HG03460 (cell line): ENCODE measurements around the gene GRID1.

Source experiments
- ATAC-seq: cut with Tn5 transposase; IDR thresholded peaks from one replicate; pipeline ENCODE4 v1.9.1; 2021; ENCODE audit not compliant: unreplicated experiment

The GRID1 gene

GRCh38 chr10:86340176-86340990, 26.2 kb downstream of the GRID1 start:
- ATAC-seq, result no peak

GRCh38 chr10:86339226-86339865, 27.2 kb downstream of the GRID1 start:
- ATAC-seq, result no peak

DNA sequence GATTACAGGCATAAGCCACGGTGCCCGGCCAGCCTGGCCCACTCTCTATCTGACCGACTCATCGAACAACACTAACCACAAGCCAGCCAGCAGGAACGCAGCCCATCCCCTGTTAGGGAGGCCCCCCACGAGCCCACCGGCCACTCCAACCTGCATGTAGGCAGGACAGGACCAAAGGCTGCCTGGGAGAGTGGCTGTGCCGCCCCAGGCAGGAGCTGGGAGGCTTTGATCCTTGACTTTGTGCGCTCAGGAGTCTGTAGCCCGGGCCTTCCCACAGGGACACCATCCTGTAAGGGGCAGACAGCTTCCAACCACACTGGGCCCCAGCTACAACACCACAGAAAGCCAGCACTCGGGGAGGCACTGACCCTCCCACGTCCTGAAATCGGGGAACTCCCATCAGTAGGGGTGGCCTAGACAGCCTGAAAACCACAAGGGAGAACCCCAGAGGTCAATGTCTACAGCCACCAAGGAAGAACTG, 29.4 kb downstream of the GRID1 start:
- no peak for ATAC-seq

DNA sequence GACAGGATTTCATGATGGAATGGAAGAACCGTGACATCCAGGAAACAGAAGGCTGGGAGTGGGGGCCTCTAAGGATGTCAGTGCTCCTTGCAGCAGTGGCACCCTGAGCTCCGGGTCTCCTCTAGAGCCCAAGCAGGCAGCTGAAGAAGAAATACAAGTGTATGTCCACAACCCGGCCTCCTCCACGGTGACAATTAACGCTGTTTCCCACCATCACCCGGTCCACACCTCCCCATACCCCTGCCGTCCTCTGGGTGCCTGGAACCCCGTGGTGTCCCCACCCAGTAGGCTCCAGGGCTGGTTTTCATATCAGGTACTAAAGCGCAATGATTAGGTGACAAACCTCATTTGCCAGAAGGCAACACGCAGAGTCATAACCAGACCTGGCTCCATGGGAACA, 30.3 kb downstream of the GRID1 start:
- ATAC-seq, result no peak

DNA sequence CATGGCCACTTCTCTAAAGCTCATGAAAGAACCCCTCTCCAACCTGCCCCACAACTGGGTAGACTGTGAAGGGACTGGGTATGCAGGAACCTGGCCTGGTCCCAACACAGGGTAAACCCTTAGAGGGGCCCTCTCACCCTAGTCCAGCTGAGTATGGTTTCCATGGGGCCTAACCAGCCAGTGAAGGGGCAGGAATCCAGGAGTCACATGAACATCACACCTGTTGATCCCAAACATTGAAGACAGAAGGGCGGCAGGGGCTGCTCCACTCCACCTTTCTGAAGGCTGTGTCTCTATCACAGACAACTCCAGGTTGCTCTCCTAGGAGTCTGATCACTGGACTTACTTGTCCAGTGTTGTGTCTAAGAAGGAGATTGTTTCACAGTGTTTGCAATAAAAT, 30.8 kb downstream of the GRID1 start:
- ATAC-seq, result no peak

- no peak for ATAC-seq
These were observed 31.3 kb downstream of the GRID1 start for GRCh38 chr10:86335257-86335656.

GRCh38 chr10:86334488-86335085, 32.0 kb downstream of the GRID1 start:
- no peak for ATAC-seq

GRCh38 chr10:86333826-86334487, 32.6 kb downstream of the GRID1 start:
- ATAC-seq, result no peak

DNA sequence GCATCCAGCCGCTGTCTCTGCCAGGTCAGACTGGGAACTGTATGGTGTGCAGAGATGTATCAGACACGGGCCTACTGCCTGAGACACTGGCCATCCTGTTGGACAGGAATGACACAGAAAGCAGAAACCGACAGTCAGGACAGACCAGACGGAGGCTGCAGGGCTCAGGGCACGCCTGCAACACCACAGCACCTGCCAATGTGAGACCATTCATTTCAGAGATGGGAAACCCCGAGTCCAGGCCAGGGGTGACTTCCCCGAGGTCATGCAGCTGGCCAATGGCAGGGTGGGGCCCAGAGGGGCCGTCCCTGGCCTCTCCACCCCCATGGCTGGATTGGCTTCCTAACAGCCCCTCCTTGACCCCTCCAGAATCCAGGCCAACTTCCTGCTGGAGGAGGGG, 34.7 kb downstream of the GRID1 start:
- no peak for ATAC-seq

DNA sequence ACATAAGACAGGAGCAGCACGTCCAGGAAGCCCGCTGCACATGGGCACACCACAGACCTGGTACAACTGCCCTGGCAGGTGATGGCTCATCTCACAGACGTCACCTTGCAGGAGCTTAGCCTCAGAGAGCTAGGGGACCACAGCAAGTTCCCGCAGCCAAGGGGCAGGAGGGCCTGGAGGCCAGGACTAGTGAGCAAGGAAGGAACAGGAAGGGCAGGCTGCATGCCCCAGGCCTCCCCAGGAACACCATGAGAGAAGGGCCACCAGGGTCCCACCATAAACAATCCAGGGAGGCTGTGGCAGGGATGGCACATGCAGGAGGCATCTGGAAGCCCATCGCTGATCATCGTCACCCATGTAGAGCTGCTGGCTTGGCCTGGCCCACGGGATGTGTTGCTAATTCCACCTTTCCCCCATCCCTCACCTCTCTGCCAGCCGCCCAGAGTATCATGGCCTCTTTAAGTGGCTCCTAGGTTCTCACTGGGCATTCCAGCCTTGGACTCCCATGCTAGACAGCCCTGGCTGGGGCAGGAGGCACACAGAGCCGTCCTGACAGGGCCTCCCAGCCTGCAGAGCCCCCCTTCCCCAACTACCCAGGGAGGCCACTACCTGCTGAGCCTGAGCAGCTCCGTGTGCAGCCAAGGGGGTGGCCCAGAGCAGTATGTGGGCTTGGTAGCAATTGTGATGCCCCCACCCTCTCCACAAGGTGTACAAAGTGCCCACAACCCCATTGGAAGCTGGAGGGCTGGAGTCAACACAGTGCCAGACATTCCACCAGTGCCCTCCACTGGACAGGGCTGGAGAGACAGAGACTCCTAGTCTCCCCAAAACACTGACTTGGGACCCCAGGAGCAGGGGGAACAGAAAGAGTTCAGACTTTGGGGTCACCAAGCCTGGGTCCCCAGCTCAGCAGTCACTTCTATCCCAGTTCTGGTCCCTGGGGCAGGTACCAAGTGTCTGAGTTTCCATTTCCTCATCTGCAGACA, 35.5 kb downstream of the GRID1 start:
- no peak for ATAC-seq

- ATAC-seq, result no peak
These were observed 36.5 kb downstream of the GRID1 start for GRCh38 chr10:86329896-86330680.

GRCh38 chr10:86329093-86329710, 37.4 kb downstream of the GRID1 start:
- no peak for ATAC-seq

GRCh38 chr10:86327954-86328725, 38.5 kb downstream of the GRID1 start:
- ATAC-seq, result no peak

- ATAC-seq, result no peak
These were observed 41.4 kb downstream of the GRID1 start for GRCh38 chr10:86325158-86325557.

- no peak for ATAC-seq
These were observed 45.0 kb downstream of the GRID1 start for GRCh38 chr10:86321568-86321967.

GRCh38 chr10:86319676-86320075, 46.9 kb downstream of the GRID1 start:
- ATAC-seq, result no peak

- ATAC-seq, result no peak
These were observed 48.5 kb downstream of the GRID1 start for GRCh38 chr10:86317949-86318725.

GRCh38 chr10:86316990-86317389, 49.6 kb downstream of the GRID1 start:
- no peak for ATAC-seq
